Measurements from ENCODE around the gene RNLS. TPM values are rescaled to one million over a fixed set of nuclear protein-coding genes. Genes with fewer than 3 reads are reported as not detected.

Gene RNLS
- total RNA-seq, 4 donors from 2014 or later, result 8.7 to 19.7 (median 12.9) TPM

GRCh38 chr10:88297103-88297502 is 286.0 kb downstream of the RNLS start:
- no peaks in the 10 kb centered on the region for H3K36me3 ChIP-seq
- no peaks in the 10 kb centered on the region for H3K27me3 ChIP-seq
- H3K4me1 ChIP-seq, result no peaks in the 10 kb centered on the region
- no peak for TF ChIP-seq POLR2A (IDR thresholded peaks at IDR 0.05)
- no peak for TF ChIP-seq CTCF (IDR thresholded peaks at IDR 0.05)
- H3K9me3 ChIP-seq, result no peaks in the 10 kb centered on the region
- no peak overlapping the region for H3K4me3 ChIP-seq
- H3K27ac ChIP-seq, result no peak overlapping the region
- no peak for DNase-seq
- intact Hi-C loops (cut with DNase I; ENCODE audit: low total_unique reads), result no loop called here

- intact Hi-C loops (cut with DNase I; ENCODE audit: low total_unique reads), result no loop called here
- Histone ChIP-seq H3K4me1 (no peaks in the 10 kb centered on the region), H3K36me3 (no peaks in the 10 kb centered on the region), H3K27ac (no peak overlapping the region), H3K27me3 (no peaks in the 10 kb centered on the region), H3K9me3 (no peaks in the 10 kb centered on the region), H3K4me3 (no peak overlapping the region)
- no peak for TF ChIP-seq CTCF (IDR thresholded peaks at IDR 0.05)
- TF ChIP-seq POLR2A (IDR thresholded peaks at IDR 0.05), result no peak
- DNase-seq, result no peak
These were observed 289.4 kb downstream of the RNLS start for GRCh38 chr10:88293651-88294230.

DNA sequence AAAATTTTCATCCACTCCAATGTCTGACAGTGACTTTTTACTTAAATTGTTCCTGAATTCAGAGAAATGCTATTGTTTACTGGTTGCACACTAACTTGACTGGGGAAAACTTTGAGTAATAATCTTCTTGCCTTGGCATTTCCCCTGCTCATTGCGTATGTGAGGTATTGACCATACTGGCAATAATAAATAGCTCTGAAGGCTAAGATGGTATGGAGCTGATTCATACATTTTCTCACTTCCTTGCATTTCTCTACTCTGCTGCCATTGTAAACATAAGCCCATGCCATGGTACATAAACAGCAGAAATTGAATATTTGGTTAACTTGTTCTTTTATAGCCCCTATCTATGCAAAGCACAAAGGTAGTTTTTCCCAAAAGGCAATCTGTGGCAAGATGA is 290.0 kb downstream of the RNLS start:
- DNase-seq, result no peak
- no peaks in the 10 kb centered on the region for H3K4me1 ChIP-seq
- H3K36me3 ChIP-seq, result no peaks in the 10 kb centered on the region
- no peaks in the 10 kb centered on the region for H3K9me3 ChIP-seq
- TF ChIP-seq POLR2A (IDR thresholded peaks at IDR 0.05), result no peak
- TF ChIP-seq CTCF (IDR thresholded peaks at IDR 0.05), result no peak
- intact Hi-C loops (cut with DNase I; ENCODE audit: low total_unique reads), result no loop called here
- H3K27ac ChIP-seq, result no peak overlapping the region
- no peak overlapping the region for H3K4me3 ChIP-seq
- no peaks in the 10 kb centered on the region for H3K27me3 ChIP-seq

DNA sequence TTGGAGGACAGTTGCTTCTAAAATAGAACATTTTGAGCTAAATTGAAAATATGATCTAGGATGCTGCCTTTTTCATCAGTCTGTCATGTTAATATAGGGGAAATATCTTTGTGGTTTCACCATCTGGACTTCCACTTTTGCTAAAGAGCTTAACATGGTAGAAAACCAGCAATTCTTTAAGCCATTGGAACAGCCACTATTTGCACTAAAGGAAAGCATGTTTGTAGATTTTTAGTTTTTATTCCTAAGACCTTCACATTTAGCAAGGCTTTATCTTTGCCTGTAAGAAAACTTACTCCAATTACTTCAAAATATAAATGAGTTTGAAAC is 291.0 kb downstream of the RNLS start:
- DNase-seq, result no peak
- Histone ChIP-seq H3K4me3 (no peak overlapping the region), H3K9me3 (no peaks in the 10 kb centered on the region), H3K27ac (no peak overlapping the region), H3K36me3 (no peaks in the 10 kb centered on the region), H3K27me3 (no peaks in the 10 kb centered on the region), H3K4me1 (no peaks in the 10 kb centered on the region)
- intact Hi-C loops (cut with DNase I; ENCODE audit: low total_unique reads), result no loop called here
- TF ChIP-seq CTCF (IDR thresholded peaks at IDR 0.05) (no peak), POLR2A (IDR thresholded peaks at IDR 0.05) (no peak)

GRCh38 chr10:88291289-88292184 is 291.6 kb downstream of the RNLS start:
- H3K36me3 ChIP-seq, result no peaks in the 10 kb centered on the region
- DNase-seq, result no peak
- TF ChIP-seq POLR2A (IDR thresholded peaks at IDR 0.05), result no peak
- TF ChIP-seq CTCF (IDR thresholded peaks at IDR 0.05), result no peak
- H3K4me3 ChIP-seq, result no peak overlapping the region
- H3K9me3 ChIP-seq, result no peaks in the 10 kb centered on the region
- H3K27me3 ChIP-seq, result no peaks in the 10 kb centered on the region
- H3K4me1 ChIP-seq, result no peaks in the 10 kb centered on the region
- intact Hi-C loops (cut with DNase I; ENCODE audit: low total_unique reads), result no loop called here
- H3K27ac ChIP-seq, result no peak overlapping the region
